Naive thymus-derived CD8-positive, alpha-beta T cell (primary cell): ENCODE results near the gene DYNLL2. TPM values are rescaled to one million over a fixed set of nuclear protein-coding genes. Genes with fewer than 3 reads are reported as not detected.

ENCODE experiments used
- ATAC-seq, 2 donors: fragments of 150-1000 bp; cut with Tn5 transposase in 1 of 2; sonication (Bioruptor Pico), chemical (Tn5 transposase) in 1 of 2; 1 replicate in 1 of 2; 2 replicates in 1 of 2; pipeline ENCODE4 v1.10.0; 2021; ENCODE audit warnings: mild to moderate bottlenecking in 2 of 2, moderate library complexity in 2 of 2
- POLR2A ChIA-PET: fragments of 350-600 bp; sonication (Branson Sonifier 250); formaldehyde crosslinking; loops from one replicate; lab custom pipeline; 2021; ENCODE audit warnings: antibody characterized with exemption; lab: Charles Lee
- DNase-seq, 10 donors: peaks; one replicate each; pipeline versions ENCODE4 v3.0.0 to v3.0.0-alpha.2; 2020 to 2022
- H3K27ac Mint-ChIP-seq, 10 donors: one replicate each; pipeline ENCODE4 v1.8.0; 2020 to 2022; ENCODE audit warnings: mild to moderate bottlenecking in 10 of 10, mixed read lengths in 10 of 10, moderate library complexity in 4 of 10, inconsistent platforms in 1 of 10
- H3K27me3 Mint-ChIP-seq, 5 donors: one replicate each; pipeline ENCODE4 v1.8.0; 2021 to 2022; ENCODE audit warnings: mixed read lengths in 5 of 5
- H3K36me3 Mint-ChIP-seq, 3 donors: one replicate each; pipeline ENCODE4 v1.8.0; 2020 to 2022; ENCODE audit warnings: mixed read lengths in 3 of 3, mild to moderate bottlenecking in 2 of 3, inconsistent platforms in 1 of 3
- H3K4me1 Mint-ChIP-seq, 4 donors: one replicate each; pipeline ENCODE4 v1.8.0; 2021 to 2022; ENCODE audit warnings: mixed read lengths in 4 of 4
- H3K4me3 Mint-ChIP-seq, 10 donors: one replicate each; pipeline ENCODE4 v1.8.0; 2020 to 2022; ENCODE audit warnings: mild to moderate bottlenecking in 10 of 10, mixed read lengths in 10 of 10, moderate library complexity in 6 of 10, inconsistent platforms in 1 of 10
- H3K9me3 Mint-ChIP-seq, 9 donors: one replicate each; pipeline ENCODE4 v1.8.0; 2020 to 2022; ENCODE audit warnings: mixed read lengths in 9 of 9, mild to moderate bottlenecking in 3 of 9, inconsistent platforms in 1 of 9, moderate library complexity in 1 of 9
- polyA plus RNA-seq, 3 donors: library from polyadenylated mRNA; unstranded; fragments of 300-500 nt; fragmentation: Illumina TruSeq; gene quantifications; one replicate each; pipeline ENCODE4 v1.2.3, GENCODE V29; 2021
- total RNA-seq, 8 experiments: library from RNA in 2 of 8; stranded (reverse) in 2 of 8; gene quantifications; one replicate each; pipeline ENCODE4 v1.2.3 and lab custom pipeline; 2021 to 2026

The DYNLL2 gene
- total and polyA plus RNA-seq, 5 experiments from 2014 or later: 1.1 to 36.5 (median 1.3) TPM

DNA sequence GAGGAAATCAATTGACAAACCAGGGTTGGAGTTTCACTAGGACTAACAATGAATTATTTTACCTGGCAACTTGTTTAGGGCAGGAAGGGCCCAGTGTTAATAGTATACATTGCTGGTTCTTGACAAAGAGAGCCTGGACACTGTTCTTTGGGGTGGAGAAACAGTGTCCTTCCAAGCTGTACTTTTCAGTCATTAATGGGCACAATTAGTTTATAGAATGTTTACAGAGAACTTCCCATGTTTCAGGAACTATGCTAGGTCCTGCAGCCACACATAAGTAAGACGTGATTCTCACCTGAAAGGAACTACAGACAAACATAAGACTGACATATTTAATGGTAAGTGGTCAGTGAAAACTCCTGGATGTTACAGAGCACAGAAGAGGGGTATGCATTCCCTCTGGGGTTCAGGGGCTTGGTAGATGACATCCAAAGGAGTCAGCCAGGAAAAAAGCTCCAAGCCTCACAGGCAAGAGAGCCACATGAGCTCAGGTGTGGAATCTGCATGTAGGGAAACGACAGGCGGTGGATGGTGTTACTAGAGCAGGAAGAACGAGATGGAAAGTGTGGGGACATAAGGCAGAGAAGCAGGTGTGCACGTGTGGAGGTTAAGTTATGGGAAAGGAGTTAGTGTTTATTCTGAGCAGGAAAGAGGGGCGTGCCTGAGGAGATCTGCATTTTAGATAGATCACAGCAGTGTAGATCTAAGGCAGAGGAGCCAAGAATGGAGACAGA, 3.8 kb upstream of the DYNLL2 start:
- Mint-ChIP-seq H3K9me3 (no peaks in the 10 kb centered on the region), H3K27ac (no peak overlapping the region), H3K4me3 (no peak overlapping the region), H3K4me1 (peaks cover 0 to 5% (median 1%) of the 10 kb centered on the region in 4 donors), H3K27me3 (peaks cover 0 to 5% (median 0%) of the 10 kb centered on the region in 5 donors), H3K36me3 (no peaks in the 10 kb centered on the region)
- no peak for ATAC-seq
- no peak for DNase-seq
- POLR2A ChIA-PET: no interaction called here

DNA sequence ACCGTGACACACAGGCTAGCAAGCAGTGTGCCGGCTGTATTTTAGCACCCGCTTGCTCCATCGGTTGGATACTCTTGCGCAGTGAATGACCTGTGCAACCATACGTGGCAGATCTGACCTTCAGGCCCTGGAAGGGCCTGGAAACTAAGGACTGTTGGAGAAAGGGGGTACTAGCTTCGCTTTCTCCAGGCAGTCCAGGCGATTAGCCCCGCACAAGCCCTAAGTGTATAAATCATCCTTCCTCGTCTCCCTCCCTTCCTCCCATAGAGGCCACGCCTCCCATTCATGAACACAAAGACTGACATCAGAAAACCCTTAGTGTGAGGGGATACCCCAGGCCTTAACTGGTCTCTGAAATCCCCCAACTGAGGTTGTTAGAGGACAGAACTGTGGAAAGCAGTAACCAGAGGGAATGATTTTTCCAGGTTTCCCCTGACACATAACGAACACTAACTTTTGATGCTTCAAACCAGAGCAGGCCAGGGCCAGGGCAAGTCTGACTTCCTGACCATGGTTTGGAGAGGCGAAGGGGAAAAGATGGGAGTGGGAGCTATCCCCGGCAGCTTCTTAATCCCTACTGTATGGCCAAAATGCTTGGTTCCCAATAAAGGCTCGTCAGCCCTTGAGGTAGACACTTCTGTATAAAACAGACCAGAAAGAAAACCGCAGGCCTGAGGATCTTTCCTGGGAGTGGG, 1.4 kb upstream of the DYNLL2 start:
- Mint-ChIP-seq H3K9me3 (no peaks in the 10 kb centered on the region), H3K4me1 (peaks cover 12 to 26% (median 23%) of the 10 kb centered on the region in 4 donors), H3K4me3 (peak overlapping the region in 6 of 10 donors; percentile 33 to 76 (median 64)), H3K36me3 (peaks cover 0 to 14% (median 0%) of the 10 kb centered on the region in 3 donors), H3K27me3 (no peaks in the 10 kb centered on the region), H3K27ac (peak overlapping the region in 8 of 10 donors; percentile 26 to 75 (median 62))
- no peak for DNase-seq
- no peak for ATAC-seq
- POLR2A ChIA-PET: interaction anchor here (0.7 to 2.2 kb wide), 3 partner anchors 18 to 97 kb away, joined by 3 to 8 read pairs (median 3); partner anchors contain the start of gene SRSF1

DNA sequence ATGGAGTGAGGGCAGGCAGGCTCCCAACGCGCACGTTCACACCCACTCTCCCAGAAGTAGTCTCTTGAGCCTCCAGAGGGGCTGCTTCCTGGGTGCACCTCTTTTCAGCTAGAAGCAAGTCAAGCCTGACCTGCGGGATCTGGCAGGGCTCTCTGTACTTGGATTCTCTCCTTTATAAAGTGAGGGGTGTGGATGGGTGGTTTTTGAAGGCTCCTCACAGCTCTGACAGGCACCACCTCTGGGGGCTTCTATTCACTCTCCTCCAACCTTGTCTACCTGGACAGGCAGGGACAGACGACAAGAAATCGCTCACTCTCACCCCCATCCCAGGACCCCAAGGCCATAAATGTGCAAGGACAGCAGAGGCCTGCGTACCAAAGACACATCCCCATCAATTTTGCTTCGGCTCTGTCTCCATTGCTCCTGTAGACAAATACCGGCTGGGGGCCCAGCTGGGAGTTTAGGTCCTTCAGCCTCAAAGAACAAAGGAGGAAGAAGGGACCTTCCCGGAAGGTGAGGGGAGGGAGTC, 814 bp upstream of the DYNLL2 start:
- H3K9me3 Mint-ChIP-seq: no peaks in the 10 kb centered on the region
- no peaks in the 10 kb centered on the region for H3K27me3 Mint-ChIP-seq
- no peak for ATAC-seq
- peaks cover 0 to 21% (median 0%) of the 10 kb centered on the region in 3 donors for H3K36me3 Mint-ChIP-seq
- peaks cover 16 to 32% (median 29%) of the 10 kb centered on the region in 4 donors for H3K4me1 Mint-ChIP-seq
- POLR2A ChIA-PET: interaction anchor here (0.9 to 2.2 kb wide), 4 partner anchors 18 to 75 kb away, joined by 3 to 23 read pairs (median 6); partner anchors contain the start of gene SRSF1
- peak overlapping the region in 9 of 10 donors; percentile 27 to 91 (median 74) for H3K27ac Mint-ChIP-seq
- peak overlapping the region; percentile 39 to 80 (median 62) for H3K4me3 Mint-ChIP-seq
- DNase-seq: no peak

DNA sequence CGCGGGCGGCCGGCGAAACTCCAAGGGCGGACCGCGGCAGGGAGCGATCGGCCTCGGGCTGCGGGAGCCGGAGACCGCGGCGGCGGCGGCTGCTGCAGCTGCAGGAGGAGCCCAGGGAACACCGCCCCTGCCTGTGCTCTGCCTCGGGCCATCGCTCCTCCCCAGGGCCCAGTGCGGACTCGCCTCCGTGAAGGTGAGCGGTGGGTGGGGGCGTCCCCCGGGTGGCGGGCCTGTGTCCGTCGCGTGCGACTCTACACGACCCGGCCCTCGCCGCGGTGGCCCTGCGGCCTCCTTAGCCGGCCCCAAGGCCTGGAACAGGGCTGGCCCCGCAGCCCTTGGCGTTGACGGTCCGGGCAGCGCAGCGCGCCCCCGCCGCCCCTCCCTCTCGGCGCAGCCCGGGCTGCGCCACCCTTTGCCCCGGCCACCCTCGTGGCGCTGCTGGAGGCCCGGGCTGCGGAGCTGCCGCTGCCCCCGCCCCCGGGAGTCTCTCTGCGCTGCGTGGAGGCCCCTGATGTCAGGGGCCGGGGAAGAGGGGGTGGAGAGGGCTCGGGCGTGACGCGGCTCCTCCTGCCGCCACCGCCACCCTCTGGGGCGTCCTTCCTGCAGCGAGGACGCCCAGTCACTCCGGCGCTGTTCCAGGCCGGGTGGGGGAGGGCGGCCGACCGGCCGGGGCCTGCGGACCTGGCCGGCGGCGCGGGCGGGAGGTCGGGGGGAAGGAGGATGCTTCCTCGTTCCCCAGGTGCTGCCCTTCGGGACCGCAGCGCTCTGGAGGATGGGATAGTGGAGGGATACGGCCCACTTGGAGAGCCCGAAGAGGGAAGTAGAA, 485 bp downstream of the DYNLL2 start:
- Mint-ChIP-seq H3K4me1 (peaks cover 25 to 44% (median 41%) of the 10 kb centered on the region in 4 donors), H3K36me3 (peaks cover 0 to 34% (median 0%) of the 10 kb centered on the region in 3 donors), H3K4me3 (peak overlapping the region; percentile 80 to 97 (median 88)), H3K27ac (peak overlapping the region; percentile 52 to 96 (median 90)), H3K9me3 (no peaks in the 10 kb centered on the region), H3K27me3 (no peaks in the 10 kb centered on the region)
- peak; percentile 60 to 87 (median 70) for DNase-seq
- peak; percentile 69 to 74 for ATAC-seq
- POLR2A ChIA-PET: interaction anchor here (0.6 to 1.7 kb wide), 5 partner anchors 69 to 1481 kb away, joined by 3 to 23 read pairs (median 3); partner anchors contain the start of genes MRPS23 and SRSF1

DNA sequence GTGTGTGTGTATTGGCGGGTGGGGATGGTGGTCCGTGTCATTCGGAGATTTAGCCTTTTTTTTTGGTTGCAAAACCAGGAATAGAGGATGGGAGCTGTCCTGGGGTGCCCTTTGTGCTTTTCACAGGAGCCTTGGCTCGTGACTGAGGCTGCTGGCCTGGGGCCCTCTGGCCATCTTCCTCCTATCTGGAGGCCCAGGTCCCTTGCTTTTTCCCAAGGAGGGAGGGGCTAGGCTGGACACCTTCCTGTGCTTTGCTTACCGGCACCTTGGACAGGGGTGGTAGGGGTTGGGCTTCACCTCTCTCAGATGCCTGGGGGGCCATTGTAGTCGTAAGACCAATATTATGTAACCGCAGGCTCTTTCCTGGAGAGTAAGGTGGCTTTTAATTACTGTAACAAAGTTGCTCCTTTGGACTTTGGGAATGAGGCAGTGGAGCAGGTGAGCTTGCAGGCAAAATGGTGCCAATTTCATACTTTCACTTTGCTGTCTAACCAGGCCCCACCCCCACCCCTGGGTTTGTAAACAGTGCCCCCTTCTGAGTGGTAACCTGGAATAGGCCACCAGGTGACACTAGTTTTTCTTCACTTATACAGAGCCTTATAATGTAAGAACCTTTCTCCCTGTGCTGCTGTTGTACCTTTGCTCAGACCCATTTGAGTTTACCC, 1.2 kb downstream of the DYNLL2 start:
- DNase-seq (peak in 9 of 10 donors; percentile 35 to 76 (median 59)), ATAC-seq (peak; percentile 33 to 50)
- Mint-ChIP-seq H3K27ac (peak overlapping the region; percentile 52 to 96 (median 90)), H3K9me3 (no peaks in the 10 kb centered on the region), H3K36me3 (peaks cover 0 to 41% (median 0%) of the 10 kb centered on the region in 3 donors), H3K4me1 (peaks cover 28 to 49% (median 47%) of the 10 kb centered on the region in 4 donors), H3K4me3 (peak overlapping the region; percentile 80 to 97 (median 88)), H3K27me3 (no peaks in the 10 kb centered on the region)
- POLR2A ChIA-PET: interaction anchor here (1.5 to 1.7 kb wide), 2 partner anchors 77 to 234 kb away, joined by 7 to 23 read pairs; partner anchors contain the start of genes MRPS23 and SRSF1

DNA sequence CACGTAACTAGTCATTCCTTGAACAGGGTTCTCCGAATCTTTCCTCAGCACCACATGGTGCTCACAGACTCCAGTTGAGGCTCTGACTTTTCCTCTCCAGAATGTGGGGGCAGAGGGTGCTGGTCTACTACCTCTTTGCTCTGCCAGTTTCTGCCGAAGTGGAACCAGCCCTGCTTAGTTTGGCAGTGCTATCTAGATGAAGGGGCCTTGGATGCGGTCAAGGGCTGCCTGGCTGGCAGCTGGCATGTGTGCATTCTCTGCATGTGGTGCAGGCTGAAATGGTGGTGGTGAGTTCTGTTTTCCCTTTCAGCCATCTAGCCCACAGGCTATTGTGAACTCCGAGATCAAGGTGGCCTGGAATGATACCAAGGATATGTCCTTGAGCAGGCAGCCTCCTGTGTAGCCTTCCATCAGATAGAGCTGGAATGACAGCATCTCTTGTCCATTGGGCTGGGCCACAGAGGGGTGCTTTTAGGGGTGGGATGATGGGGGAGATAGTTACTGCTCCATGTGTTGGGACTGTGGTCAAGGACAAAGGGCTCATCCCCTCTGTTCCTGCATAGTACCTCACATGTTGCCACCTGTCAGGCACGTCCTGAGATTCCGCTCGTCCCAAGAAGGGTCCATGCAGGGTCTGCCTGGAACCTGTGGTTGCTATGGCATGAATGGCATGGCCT, 2.0 kb downstream of the DYNLL2 start:
- ATAC-seq (no peak), DNase-seq (no peak)
- H3K9me3 Mint-ChIP-seq: no peaks in the 10 kb centered on the region
- peaks cover 0 to 48% (median 0%) of the 10 kb centered on the region in 3 donors for H3K36me3 Mint-ChIP-seq
- peak overlapping the region; percentile 25 to 96 (median 90) for H3K27ac Mint-ChIP-seq
- no peaks in the 10 kb centered on the region for H3K27me3 Mint-ChIP-seq
- peaks cover 29 to 56% (median 54%) of the 10 kb centered on the region in 4 donors for H3K4me1 Mint-ChIP-seq
- H3K4me3 Mint-ChIP-seq: peak overlapping the region; percentile 80 to 97 (median 88)
- POLR2A ChIA-PET: no interaction called here

DNA sequence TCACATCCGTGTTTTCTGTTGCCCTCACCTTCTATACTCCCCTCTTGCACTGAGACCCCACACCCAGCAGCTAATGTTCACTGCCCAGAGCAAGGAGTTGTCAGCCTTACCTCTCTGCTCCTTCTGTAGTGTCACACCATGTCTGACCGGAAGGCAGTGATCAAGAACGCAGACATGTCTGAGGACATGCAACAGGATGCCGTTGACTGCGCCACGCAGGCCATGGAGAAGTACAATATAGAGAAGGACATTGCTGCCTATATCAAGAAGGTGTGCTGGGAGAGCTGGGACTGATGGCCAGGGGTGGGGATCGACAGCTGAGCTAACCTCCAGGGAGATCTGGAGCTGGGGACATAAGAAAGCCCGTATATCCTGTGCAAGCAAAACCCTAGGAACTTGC, 3.7 kb downstream of the DYNLL2 start:
- peaks cover 0 to 66% (median 2%) of the 10 kb centered on the region in 3 donors for H3K36me3 Mint-ChIP-seq
- ATAC-seq: no peak
- peak overlapping the region in 4 of 10 donors; percentile 3 to 31 (median 8) for H3K4me3 Mint-ChIP-seq
- no peaks in the 10 kb centered on the region for H3K27me3 Mint-ChIP-seq
- H3K27ac Mint-ChIP-seq: peak overlapping the region in 7 of 10 donors; percentile 5 to 86 (median 60)
- H3K4me1 Mint-ChIP-seq: peaks cover 35 to 67% (median 60%) of the 10 kb centered on the region in 4 donors
- POLR2A ChIA-PET: interaction anchor here (0.7 to 0.8 kb wide), 2 partner anchors 97 to 969 kb away, joined by 3 to 4 read pairs; no protein-coding TSS in a partner anchor
- H3K9me3 Mint-ChIP-seq: no peaks in the 10 kb centered on the region
- no peak for DNase-seq

DNA sequence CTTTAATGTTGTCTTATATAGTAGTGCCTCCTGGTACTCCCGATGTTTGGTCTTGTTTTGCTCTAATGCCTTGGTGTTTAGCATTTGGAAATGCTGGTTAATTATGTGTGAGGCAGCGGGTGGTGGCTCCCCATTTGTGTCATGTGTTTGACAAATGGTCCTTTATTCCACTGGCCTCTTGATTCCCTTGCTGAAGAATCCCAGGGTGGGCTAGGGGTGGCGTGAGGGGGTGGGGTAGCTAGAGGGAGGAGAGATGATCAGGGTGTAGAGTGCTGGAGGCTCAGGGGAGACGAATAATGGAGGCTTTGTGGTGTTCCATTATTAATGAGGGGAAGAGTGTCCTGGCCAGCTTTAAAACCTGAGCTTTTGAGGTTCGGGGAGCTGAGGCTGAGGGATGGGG, 5.4 kb downstream of the DYNLL2 start:
- Mint-ChIP-seq H3K27me3 (no peaks in the 10 kb centered on the region), H3K27ac (peak overlapping the region in 6 of 10 donors; percentile 49 to 86 (median 73)), H3K4me1 (peaks cover 43 to 80% (median 69%) of the 10 kb centered on the region in 4 donors), H3K36me3 (peaks cover 0 to 83% (median 5%) of the 10 kb centered on the region in 3 donors), H3K9me3 (no peaks in the 10 kb centered on the region), H3K4me3 (no peak overlapping the region)
- no peak for ATAC-seq
- POLR2A ChIA-PET: no interaction called here
- no peak for DNase-seq

DNA sequence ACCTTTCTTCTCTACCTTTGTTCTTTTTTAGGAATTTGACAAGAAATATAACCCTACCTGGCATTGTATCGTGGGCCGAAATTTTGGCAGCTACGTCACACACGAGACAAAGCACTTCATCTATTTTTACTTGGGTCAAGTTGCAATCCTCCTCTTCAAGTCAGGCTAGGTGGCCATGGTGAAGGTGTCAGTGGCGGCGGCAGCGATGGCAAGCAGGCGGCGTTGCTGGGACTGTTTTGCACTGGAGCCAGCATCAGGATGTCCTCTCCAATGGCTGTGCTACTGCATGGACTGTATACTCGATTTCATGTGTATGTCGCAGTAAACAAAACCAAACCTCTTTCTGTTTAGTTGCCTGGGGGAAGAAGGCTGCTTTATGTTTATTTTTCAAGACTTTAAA, 5.9 kb downstream of the DYNLL2 start:
- POLR2A ChIA-PET: no interaction called here
- H3K27me3 Mint-ChIP-seq: no peaks in the 10 kb centered on the region
- ATAC-seq: no peak
- no peaks in the 10 kb centered on the region for H3K9me3 Mint-ChIP-seq
- peaks cover 0 to 88% (median 5%) of the 10 kb centered on the region in 3 donors for H3K36me3 Mint-ChIP-seq
- DNase-seq: no peak
- no peak overlapping the region for H3K4me3 Mint-ChIP-seq
- peak overlapping the region in 2 of 10 donors; percentile 20 to 46 for H3K27ac Mint-ChIP-seq
- peaks cover 45 to 80% (median 70%) of the 10 kb centered on the region in 4 donors for H3K4me1 Mint-ChIP-seq

DNA sequence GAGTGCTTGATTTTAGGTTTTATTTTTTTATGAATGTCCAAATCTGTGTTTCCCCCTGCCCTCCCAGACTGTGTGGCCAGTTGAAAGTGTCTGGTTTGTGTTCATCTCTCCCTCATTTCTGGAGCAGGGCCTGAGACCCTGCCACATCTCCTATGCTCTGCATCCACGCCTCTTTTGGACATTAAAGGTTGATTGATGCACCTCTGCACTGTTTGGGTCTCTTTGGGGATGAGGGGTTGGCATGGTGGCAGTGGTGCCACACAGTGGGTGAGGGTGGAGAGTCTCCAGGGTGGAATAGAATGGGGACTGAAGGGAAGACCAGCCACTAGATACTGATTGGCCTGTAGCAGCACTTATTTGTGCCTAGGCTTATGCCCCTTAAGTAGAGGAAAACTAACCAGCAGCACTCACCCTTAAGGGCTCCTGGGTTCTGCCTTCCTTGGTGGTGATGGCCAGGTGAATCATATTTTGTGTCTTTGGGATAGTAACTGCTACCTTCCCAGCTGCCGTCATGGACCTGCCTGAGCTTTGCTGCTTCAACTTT, 7.9 kb downstream of the DYNLL2 start:
- Mint-ChIP-seq H3K27ac (peak overlapping the region in 7 of 10 donors; percentile 14 to 60 (median 40)), H3K27me3 (no peaks in the 10 kb centered on the region), H3K4me1 (peaks cover 36 to 65% (median 56%) of the 10 kb centered on the region in 4 donors), H3K4me3 (no peak overlapping the region), H3K9me3 (no peaks in the 10 kb centered on the region), H3K36me3 (peaks cover 0 to 89% (median 5%) of the 10 kb centered on the region in 3 donors)
- ATAC-seq (no peak), DNase-seq (no peak)
- POLR2A ChIA-PET: interaction anchor here (0.6 to 1.3 kb wide), 2 partner anchors 89 to 139 kb away, joined by 5 to 7 read pairs; no protein-coding TSS in a partner anchor
